ELF-1 (cell line): ENCODE results near the gene SLC5A6.

Experiments
- DNase-seq: peaks from one replicate; pipeline ENCODE4 v3.0.0-alpha.2; 2016; ENCODE audit warnings: low read depth, low spot score

Gene SLC5A6

GRCh38 chr2:27236626-27237025, 24.6 kb upstream of the SLC5A6 start:
- DNase-seq: no peak

- no peak for DNase-seq
These were observed 24.1 kb upstream of the SLC5A6 start for GRCh38 chr2:27236136-27236535.

- DNase-seq: no peak
These were observed 21.3 kb upstream of the SLC5A6 start for GRCh38 chr2:27233341-27233740.

- DNase-seq: no peak
These were observed 19.9 kb upstream of the SLC5A6 start for GRCh38 chr2:27231921-27232320.

GRCh38 chr2:27227501-27227900, 15.4 kb upstream of the SLC5A6 start:
- DNase-seq: no peak

- DNase-seq: no peak
These were observed 13.5 kb upstream of the SLC5A6 start for GRCh38 chr2:27225526-27225925.

- DNase-seq: no peak
These were observed 11.3 kb upstream of the SLC5A6 start for GRCh38 chr2:27223416-27223815.

- no peak for DNase-seq
These were observed 10.3 kb upstream of the SLC5A6 start for GRCh38 chr2:27222407-27222806.

- DNase-seq: no peak
These were observed 9.1 kb upstream of the SLC5A6 start for GRCh38 chr2:27221166-27221565.

- no peak for DNase-seq
These were observed 8.0 kb upstream of the SLC5A6 start for GRCh38 chr2:27220091-27220490.

- no peak for DNase-seq
These were observed 7.0 kb upstream of the SLC5A6 start for GRCh38 chr2:27219091-27219490.

- no peak for DNase-seq
These were observed 6.5 kb upstream of the SLC5A6 start for GRCh38 chr2:27218614-27219013.

GRCh38 chr2:27217173-27218121, 5.4 kb upstream of the SLC5A6 start, which contains the start of gene CAD:
CAD (plus strand) TSS chr2:27217369; CDS start chr2:27217552, 183 bp downstream.
- peak; percentile 90 for DNase-seq

GRCh38 chr2:27216416-27217137, 4.5 kb upstream of the SLC5A6 start:
- DNase-seq: no peak

GRCh38 chr2:27214941-27215340, 2.9 kb upstream of the SLC5A6 start:
- DNase-seq: no peak

GRCh38 chr2:27212626-27213471, 781 bp upstream of the SLC5A6 start:
- DNase-seq: no peak

GRCh38 chr2:27211241-27211942, 676 bp downstream of the SLC5A6 start:
- DNase-seq: peak; percentile 83

- peak; percentile 60 for DNase-seq
These were observed 2.3 kb downstream of the SLC5A6 start for GRCh38 chr2:27209621-27210401.

GRCh38 chr2:27208486-27209050, 3.5 kb downstream of the SLC5A6 start:
- DNase-seq: peak; percentile 34

- DNase-seq: no peak
These were observed 5.7 kb downstream of the SLC5A6 start for GRCh38 chr2:27206346-27206745.
